C4-2B (cell line): ENCODE measurements around the gene ZNF366.

Experiments
- CTCF ChIP-seq: fragments of 450-650 bp; conservative IDR thresholded peaks from 2 replicates; pipeline ENCODE4 v1.5.1; 2017; ENCODE audit warnings: mild to moderate bottlenecking
- ZFX ChIP-seq: fragments of 450-650 bp; IDR thresholded peaks from 2 replicates; pipeline ENCODE4 v1.6.1; 2017

GRCh38 chr5:72408127-72408526 is 99.1 kb downstream of the ZNF366 start:
- TF ChIP-seq CTCF: no peak
- no peak for TF ChIP-seq ZFX
